Activated CD4-positive, CD25-positive, alpha-beta regulatory T cell treated with anti-CD3 and anti-CD28 coated beads, Interleukin-2, amount 50 U/mL, for 16 hours (primary cell): Measurements from ENCODE around the gene OTOGL.

ENCODE experiments used
- DNase-seq: peaks from one replicate; pipeline ENCODE4 v3.0.0-alpha.2; 2020; ENCODE audit warnings: low read depth, low spot score

The OTOGL gene

GRCh38 chr12:80364056-80364455 is 264.7 kb downstream of the OTOGL start:
- DNase-seq, result no peak

- no peak for DNase-seq
These were observed 274.3 kb downstream of the OTOGL start for GRCh38 chr12:80373666-80374065.

- DNase-seq, result no peak
These were observed 275.3 kb downstream of the OTOGL start for GRCh38 chr12:80374615-80375014.

- no peak for DNase-seq
These were observed 277.9 kb downstream of the OTOGL start for GRCh38 chr12:80377140-80377794.

GRCh38 chr12:80381121-80381520 is 281.8 kb downstream of the OTOGL start:
- no peak for DNase-seq

GRCh38 chr12:80382254-80382653 is 282.9 kb downstream of the OTOGL start:
- DNase-seq, result no peak

- no peak for DNase-seq
These were observed 301.2 kb downstream of the OTOGL start for GRCh38 chr12:80400571-80400991.

GRCh38 chr12:80401191-80401590 is 301.9 kb downstream of the OTOGL start:
- DNase-seq, result no peak

- no peak for DNase-seq
These were observed 305.3 kb downstream of the OTOGL start for GRCh38 chr12:80404629-80405028.

GRCh38 chr12:80406253-80406652 is 306.9 kb downstream of the OTOGL start:
- DNase-seq, result no peak

- no peak for DNase-seq
These were observed 312.4 kb downstream of the OTOGL start for GRCh38 chr12:80411787-80412186.

- DNase-seq, result no peak
These were observed 313.1 kb downstream of the OTOGL start for GRCh38 chr12:80412343-80412953.

GRCh38 chr12:80413462-80413861 is 314.1 kb downstream of the OTOGL start:
- no peak for DNase-seq

GRCh38 chr12:80415466-80415865 is 316.1 kb downstream of the OTOGL start:
- no peak for DNase-seq

GRCh38 chr12:80419644-80420043 is 320.3 kb downstream of the OTOGL start:
- no peak for DNase-seq

GRCh38 chr12:80420075-80420474 is 320.7 kb downstream of the OTOGL start:
- no peak for DNase-seq

- no peak for DNase-seq
These were observed 323.2 kb downstream of the OTOGL start for GRCh38 chr12:80422550-80422949.
